Fibroblast of the conjunctiva (primary cell): ENCODE results near the gene SIVA1.
"Not testable (repeated sequence)": the region's sequence is repeated elsewhere in the genome, so short reads cannot be mapped to it uniquely, and the experiment has no call there.

Source experiments
- DNase-seq: peaks from one replicate; pipeline ENCODE4 v3.0.0-alpha.2; 2010; ENCODE audit warnings: low read depth

The SIVA1 gene

DNA sequence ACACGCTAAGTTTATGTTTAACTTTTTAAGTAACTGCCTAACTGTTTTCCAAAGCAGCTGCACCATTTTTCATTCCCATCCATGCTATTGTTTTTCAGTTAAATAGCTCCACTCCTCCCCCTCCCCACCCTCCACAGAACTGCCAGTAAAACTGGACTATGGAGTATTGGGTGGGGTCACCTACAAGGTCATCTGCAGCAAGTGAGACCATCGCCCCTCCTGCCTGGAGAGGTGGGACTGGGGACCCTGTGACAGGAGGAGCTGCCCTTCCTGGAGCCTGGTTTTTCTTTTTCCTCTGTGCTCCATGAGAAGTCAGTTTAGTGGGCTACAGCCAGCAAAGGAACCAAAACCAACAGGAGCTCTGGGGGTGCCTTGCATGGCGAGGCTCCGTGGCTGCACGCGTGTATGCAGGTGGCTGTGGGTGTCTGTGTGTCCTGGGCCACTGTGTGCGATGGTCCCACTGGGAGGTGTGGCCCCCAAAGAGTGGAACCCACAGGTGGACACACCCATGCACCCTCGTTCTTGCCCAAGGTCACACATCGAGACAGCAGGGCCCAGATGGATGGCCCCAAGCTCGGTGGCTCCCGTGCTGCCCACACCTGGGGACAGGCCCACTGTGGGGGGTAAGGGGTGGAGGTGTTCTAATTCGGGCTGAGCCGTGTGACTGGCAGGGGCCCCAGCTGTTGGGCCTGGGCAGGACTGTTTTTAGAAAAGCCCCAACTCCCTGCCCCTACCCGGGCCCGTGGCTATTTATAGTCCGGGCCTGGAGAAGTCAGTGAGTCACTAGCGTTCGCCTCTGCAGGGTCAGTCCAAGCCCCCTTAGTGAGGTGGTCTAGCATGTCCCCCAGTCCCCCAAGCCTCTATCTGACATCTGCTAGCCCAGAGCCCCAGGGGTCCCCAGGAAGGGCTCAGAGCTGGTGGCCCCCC is 31.2 kb upstream of the SIVA1 start:
- DNase-seq: no peak

DNA sequence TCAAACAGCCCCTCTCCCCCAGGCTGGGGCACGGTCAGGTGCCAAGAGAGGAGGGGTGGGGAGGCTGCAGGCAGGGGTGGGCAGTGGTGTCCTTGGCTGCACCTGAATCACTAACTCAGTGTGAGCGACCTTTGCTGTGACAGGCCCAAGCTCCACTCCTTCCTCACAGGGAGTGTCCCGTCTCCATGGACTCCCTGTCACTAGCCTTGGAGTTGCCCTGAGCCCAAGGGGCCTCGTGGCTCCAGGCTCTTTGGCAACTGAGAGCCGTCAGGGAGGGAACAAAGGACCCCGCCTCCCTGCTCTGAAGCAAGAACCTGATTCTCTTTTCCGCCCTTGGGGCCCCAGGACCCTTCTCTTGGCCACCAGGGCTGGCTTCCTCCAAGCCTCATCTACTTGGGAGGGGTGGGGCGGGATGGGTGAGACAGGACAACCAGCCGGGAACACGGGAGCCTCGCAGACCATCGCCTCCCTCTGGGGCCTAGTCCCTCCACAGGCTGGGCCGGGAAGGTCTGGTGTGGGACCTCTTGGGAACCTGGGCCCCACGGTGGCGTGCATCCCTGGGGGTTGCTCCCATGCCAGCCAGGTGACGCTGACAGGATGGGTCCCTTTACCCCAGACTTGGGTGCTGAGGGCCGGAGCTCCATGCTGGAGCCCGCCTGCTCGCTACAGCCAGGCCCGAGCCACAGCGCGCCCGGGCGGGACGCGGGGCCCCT is 29.9 kb upstream of the SIVA1 start:
- no peak for DNase-seq

GRCh38 chr14:104723651-104724406 is 29.1 kb upstream of the SIVA1 start, which contains the start of gene ADSS1:
Gene ADSS1 (plus strand): TSS chr14:104724229. CDS start chr14:104724271, 42 bp downstream.
- DNase-seq: no peak

DNA sequence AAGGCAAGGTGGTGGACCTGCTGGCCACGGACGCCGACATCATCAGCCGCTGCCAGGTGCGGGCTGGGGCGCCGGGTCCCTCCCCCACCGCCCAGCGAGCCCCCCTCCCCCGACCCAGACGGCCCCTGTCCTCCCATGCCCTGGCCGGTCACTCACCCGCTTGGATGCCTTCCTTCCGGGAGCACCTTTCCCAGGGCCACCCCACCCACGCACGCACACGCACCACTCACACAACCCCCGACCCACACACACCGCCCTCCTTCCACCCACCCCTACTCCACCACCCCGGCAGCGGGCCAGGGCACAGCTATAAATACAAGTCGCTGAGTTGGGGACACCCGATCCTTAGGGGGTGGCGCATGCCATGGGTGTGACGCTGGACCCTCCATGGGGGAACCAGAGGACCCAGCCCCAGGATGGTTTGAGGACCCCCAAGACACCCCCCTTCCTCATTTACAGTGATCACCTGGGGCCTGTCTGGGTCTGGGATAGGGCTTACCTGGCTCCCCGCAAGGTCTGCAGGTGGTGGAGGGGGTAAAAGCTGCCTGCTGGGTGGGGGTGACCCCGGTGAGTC is 28.5 kb upstream of the SIVA1 start:
- DNase-seq: no peak

GRCh38 chr14:104724981-104725771 is 27.8 kb upstream of the SIVA1 start:
- no peak for DNase-seq

DNA sequence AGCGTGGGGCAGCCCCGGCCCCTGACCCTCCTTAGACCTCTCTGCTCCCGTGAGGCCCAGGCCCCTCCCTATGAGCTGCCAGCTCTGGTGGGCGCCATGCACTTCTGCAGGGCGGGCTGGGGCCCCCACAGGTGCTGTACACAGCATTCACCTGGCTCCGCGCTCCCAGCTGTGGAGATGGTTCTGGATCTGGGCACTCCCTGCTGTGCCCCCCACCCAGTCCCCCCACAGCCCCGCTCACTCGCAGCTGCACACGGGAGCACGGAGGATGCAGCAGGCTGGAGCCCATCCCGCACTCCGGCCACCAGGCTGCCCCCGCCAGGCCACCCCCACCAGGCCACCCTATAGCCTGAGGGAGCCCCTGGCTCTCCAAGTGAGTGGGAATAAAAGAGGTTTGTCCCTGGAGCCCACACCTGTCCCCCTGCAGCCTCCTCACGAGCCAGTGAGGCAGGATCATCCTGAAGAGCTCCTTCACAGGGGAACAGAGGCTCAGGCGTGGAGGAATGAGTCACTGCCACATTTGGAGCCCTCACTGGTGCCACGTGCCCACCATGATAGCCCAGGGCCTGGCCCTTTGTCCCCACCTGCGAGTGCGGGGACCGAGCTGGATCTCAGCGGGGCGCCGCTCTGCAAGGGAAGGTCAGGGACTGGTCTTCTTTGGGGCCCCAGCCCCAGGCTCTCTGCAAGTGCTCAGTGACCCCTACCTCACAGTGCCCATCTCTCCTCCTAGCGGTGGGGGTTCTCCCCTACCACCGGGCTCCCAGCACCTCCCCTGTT is 27.0 kb upstream of the SIVA1 start:
- DNase-seq: no peak

GRCh38 chr14:104726600-104727451 is 26.1 kb upstream of the SIVA1 start:
- DNase-seq: no peak

DNA sequence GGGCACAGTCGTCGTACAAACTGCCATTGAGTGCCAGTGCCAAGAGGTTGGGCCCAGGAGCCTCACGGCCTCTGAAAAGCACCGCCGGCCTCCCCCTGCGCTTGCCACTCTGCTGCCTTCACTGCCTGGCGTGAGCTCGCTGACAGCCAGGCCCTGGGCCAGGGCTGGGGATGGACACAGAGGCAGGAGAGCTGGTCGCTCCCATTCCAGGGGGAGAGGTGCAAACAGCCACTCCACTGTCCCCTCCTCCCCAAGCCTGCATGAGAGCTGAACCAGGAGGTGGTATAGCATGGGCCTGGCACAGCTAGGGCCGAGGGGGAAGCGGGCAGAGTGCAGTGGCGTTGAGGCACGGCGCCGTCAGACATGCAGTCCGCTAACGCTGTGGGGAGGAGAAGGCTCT is 24.3 kb upstream of the SIVA1 start:
- DNase-seq: no peak

GRCh38 chr14:104729176-104729834 is 23.6 kb upstream of the SIVA1 start:
- not testable (repeated sequence) for DNase-seq

- DNase-seq: no peak
These were observed 23.1 kb upstream of the SIVA1 start for GRCh38 chr14:104729835-104730181.

DNA sequence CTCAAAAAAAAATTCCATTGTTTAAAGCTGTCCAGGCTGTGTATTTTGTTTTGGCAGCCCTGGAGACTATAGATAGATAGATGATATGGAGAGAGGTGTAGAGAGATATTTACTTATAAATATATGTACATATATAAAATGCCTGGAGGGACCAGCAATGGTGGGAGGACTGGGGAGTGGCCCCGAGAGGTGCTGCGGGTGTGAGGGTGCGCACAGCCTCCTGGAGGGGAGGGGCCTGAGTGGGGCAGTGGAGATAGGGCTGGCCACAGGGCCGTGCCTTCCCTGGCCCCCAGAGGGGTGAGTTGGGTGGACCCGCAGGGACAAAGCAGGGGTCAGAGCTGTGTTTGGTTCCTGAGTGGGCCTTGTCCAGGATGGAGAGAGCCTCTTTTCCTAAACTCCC is 22.5 kb upstream of the SIVA1 start:
- no peak for DNase-seq

- DNase-seq: no peak
These were observed 21.3 kb upstream of the SIVA1 start for GRCh38 chr14:104731320-104732294.

DNA sequence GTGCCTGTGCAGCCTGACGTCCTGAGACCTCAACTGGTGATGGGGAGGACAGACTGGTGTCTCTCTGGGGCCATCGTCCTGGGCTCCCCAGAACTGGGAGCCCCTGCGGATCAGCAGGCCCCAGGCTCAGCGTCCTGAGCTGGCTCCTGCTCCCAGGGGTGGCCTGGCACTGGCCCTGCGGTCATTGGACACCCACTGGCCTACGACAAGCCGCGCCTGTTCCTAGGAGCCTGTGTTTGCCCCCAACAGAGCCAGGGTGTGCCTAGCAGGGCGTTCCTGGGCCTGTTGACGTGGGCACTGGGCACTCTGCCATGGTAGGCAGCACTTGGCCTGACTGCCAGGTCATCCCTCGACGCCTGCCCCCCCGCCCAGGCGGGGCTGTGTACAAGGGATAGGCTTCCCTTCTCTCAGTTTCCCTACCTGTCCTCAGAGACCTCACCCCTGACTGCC is 20.6 kb upstream of the SIVA1 start:
- DNase-seq: no peak

GRCh38 chr14:104732931-104733681 is 19.8 kb upstream of the SIVA1 start:
- no peak for DNase-seq

GRCh38 chr14:104734051-104734587 is 18.8 kb upstream of the SIVA1 start:
- no peak for DNase-seq

- no peak for DNase-seq
These were observed 18.4 kb upstream of the SIVA1 start for GRCh38 chr14:104734601-104734990.
